ENCODE measurements around the gene KRTAP19-1.
"Not testable (repeated sequence)": the region's sequence is repeated elsewhere in the genome, so short reads cannot be mapped to it uniquely, and the experiment has no call there.

The KRTAP19-1 gene

GRCh38 chr21:30480145-30480544, at the start of gene KRTAP19-1:
Gene KRTAP19-1 (minus strand): TSS chr21:30480367. CDS start chr21:30480317, 50 bp downstream.
- FAIRE-seq, result no peak

- FAIRE-seq, result no peak
These were observed 38.7 kb upstream of the KRTAP19-1 start for GRCh38 chr21:30518876-30519275.

DNA sequence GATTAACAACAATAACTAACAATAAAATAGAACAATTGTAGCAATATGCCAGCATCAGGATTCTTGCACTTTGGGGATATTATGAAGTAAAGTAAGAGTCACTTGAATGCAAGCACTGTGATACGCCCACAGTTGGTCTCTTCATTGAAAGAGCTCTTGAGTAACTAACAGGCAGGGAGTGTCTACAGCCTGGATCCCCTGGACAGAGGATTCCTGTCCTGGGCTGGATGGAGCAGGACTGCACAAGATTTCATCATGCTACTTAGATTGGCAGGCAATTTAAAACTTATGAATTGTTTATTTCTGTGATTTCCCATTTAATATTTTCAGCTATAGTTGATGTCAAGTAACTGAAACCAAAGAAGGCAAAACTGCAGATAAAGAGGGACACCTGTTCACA, 35.5 kb upstream of the KRTAP19-1 start:
- no peak for FAIRE-seq

- not testable (repeated sequence) for FAIRE-seq
These were observed 25.5 kb upstream of the KRTAP19-1 start for GRCh38 chr21:30505621-30506205.

DNA sequence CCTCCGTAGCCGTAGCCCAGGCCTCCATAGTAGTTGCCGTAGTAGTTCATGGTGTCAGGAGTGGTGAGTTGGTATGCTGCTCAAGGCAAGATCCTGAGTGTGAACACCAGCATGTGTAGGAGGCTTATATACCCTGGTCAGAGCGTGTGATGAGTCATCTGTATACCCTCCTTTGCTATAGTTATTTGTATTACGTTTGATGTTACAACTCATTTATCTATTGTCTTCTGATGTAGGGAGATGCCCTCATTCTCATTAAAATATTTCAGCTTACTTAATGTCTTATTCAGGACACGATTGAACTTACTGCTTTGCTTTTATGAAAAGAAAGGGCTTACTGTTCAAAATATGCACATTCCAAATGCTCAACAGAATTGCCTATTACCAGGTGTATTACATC, 21.9 kb upstream of the KRTAP19-1 start, which contains the start of gene KRTAP19-5:
KRTAP19-5 (minus strand) TSS at position 101 of the 400 bp plus-strand sequence; CDS start at position 50, 51 bp downstream.
- no peak for FAIRE-seq

GRCh38 chr21:30497065-30497464, 16.9 kb upstream of the KRTAP19-1 start, which contains the start of gene KRTAP19-4:
Gene KRTAP19-4 (minus strand): TSS chr21:30497165. CDS start chr21:30497110, 55 bp downstream.
- FAIRE-seq, result no peak

DNA sequence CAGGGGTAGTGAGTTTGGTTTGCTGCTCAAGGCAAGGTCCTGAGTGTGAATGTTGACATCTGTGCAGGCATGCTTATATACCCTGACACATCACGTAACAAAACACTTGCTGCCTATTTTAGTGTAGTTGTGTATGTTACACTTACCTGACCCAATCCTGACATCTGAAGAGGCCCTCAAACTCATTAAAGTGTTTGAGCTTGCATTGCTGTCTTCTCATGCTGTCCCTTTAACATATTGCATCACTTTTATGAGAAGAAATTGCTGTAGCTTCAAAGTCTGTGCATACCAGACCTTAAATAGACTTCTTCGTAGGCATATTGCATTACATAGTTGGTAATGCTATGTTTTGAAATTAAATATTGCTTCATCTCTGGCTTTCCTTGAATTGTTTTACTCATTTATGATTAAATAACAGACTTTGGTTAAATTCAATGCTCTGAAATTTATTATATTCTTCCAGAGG, 11.8 kb upstream of the KRTAP19-1 start, which contains the start of gene KRTAP19-3:
KRTAP19-3 (minus strand) TSS at position 51 of the 466 bp plus-strand sequence. CDS start 56 bp downstream, outside the sequence.
- no peak for FAIRE-seq

GRCh38 chr21:30487336-30487735, 7.2 kb upstream of the KRTAP19-1 start, which contains the start of gene KRTAP19-2:
Gene KRTAP19-2 (minus strand): TSS chr21:30487436. CDS start chr21:30487348, 88 bp downstream.
- FAIRE-seq, result no peak

GRCh38 chr21:30486180-30486579, 6.0 kb upstream of the KRTAP19-1 start:
- FAIRE-seq, result no peak

DNA sequence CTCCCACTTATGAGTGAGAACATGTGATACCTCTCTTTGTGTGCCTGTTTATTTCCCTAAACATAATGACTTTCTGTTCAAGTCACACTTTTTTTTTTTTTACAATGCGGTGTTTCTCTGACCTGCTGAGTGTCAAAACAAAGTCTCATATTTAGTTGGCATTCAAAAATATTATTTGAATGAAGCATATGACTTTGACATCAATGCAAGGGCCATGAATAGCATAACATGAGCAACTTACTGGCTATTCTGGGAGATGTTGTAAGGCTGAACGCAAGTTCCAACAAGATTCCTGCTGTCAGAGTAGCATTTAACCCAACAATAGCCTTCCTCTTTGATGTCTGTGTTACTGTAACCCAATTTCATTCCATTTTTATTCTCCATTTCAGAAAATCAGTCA, 2.0 kb upstream of the KRTAP19-1 start:
- no peak for FAIRE-seq

DNA sequence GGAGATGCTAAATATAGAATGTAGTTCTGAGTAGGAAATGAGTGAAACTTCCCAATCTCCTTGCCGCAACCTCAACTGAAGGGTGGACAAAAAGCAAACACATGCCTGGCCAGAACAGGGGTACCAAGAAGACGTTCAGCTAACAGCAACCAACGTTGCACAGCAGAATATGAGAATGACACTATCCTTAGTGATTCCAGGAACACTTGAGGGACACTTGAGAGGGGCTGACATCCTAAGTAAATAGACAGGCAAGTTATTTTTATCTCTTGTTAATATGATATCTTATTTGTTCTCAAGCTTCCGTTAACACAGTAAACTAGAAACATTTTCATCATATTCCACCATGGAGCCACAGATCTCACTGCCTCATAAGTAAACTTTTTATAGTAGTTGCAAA, 908 bp downstream of the KRTAP19-1 start:
- no peak for FAIRE-seq

- FAIRE-seq, result no peak
These were observed 2.2 kb downstream of the KRTAP19-1 start for GRCh38 chr21:30478004-30478403.

- FAIRE-seq, result no peak
These were observed 11.1 kb downstream of the KRTAP19-1 start for GRCh38 chr21:30468900-30469714.

GRCh38 chr21:30463713-30464112, 16.5 kb downstream of the KRTAP19-1 start:
- FAIRE-seq, result no peak

- no peak for FAIRE-seq
These were observed 31.7 kb downstream of the KRTAP19-1 start for GRCh38 chr21:30448514-30448913.

DNA sequence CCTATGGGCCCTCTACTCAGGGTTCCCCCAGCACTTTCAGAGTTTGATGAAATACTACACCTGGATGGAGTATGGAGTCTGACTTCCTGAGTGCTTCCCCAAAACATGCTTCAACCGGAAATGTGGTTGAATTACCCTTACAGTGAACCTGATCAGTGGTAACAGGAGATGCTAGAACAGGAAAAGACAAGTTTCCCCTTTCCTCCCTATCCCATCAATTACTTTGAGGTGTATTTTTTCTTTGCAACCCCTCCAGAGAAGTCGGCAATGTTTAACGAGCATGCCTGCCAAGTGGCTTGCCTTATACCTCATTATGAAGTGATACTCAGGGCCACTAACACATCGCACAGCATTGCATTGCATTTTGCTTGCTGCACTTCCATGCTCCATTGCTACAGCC, 33.1 kb downstream of the KRTAP19-1 start:
- no peak for FAIRE-seq

DNA sequence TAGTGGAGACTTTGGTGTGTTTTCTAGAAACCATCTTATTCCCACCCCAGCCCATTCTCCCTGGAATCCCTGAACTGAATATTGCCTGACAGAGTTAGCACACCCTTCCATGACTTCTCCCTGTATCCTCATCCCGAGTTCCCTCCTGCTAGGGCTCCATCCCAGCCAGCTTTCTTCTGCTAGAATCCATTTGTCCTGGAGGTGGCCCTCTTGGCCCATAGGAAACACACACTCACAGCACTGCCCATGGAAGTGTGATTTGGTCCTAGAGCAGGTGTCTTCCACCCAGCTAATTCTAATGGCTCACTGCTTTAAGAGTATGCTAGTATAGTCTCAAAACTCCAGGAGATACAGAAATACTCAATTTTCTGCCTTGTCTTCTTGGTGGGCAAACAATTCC, 36.0 kb downstream of the KRTAP19-1 start:
- FAIRE-seq, result no peak

- no peak for FAIRE-seq
These were observed 36.9 kb downstream of the KRTAP19-1 start for GRCh38 chr21:30443226-30443625.

DNA sequence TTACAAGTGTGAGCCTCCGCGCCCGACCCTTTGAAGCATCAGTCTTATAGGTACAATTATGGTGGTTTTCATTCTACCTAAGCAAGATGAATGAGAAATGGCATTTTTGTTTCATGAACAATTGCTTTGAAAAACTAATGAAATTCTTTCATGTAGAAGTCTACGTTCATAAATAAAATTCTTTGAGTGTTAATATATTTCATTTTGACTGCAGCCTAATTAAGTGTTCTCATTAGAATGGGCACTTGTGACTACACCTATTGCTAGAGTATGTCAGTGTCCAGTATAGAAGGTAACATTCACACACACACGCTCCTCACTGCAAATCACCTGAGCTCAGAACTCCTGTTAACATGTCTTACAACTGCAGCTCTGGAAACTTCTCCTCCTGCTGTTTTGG, 40.2 kb downstream of the KRTAP19-1 start, which contains the start of gene KRTAP15-1:
KRTAP15-1 (plus strand) TSS at position 301 of the 400 bp plus-strand sequence; CDS start at position 354, 53 bp downstream.
- no peak for FAIRE-seq

GRCh38 chr21:30437010-30437565, 43.1 kb downstream of the KRTAP19-1 start:
- peak; percentile 9 for FAIRE-seq

GRCh38 chr21:30434033-30434631, 46.0 kb downstream of the KRTAP19-1 start:
- FAIRE-seq, result peak; percentile 75

DNA sequence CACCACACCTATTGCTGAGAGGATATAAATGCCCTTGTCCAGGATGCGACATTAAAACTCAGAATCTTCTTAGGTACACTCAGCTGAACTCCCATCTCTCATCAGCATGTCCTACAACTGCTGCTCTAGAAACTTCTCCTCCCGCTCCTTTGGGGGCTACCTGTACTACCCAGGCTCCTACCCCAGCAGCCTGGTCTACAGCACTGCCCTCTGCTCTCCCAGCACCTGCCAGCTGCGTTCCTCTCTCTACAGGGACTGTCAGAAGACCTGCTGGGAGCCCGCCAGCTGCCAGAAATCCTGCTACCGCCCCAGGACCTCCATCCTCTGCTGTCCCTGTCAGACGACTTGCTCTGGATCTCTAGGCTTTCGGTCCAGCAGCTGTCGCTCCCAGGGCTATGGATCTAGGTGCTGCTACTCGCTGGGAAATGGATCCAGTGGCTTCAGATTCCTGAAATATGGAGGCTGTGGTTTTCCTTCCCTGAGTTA, 50.0 kb downstream of the KRTAP19-1 start, which contains the start of gene KRTAP13-4:
KRTAP13-4 (plus strand) TSS at position 51 of the 486 bp plus-strand sequence; CDS start at position 107, 56 bp downstream.
- FAIRE-seq, result no peak
